Measurements from ENCODE around the gene ACADL. TPM values are rescaled to one million over a fixed set of nuclear protein-coding genes. Genes with fewer than 3 reads are reported as not detected.
A peak's percentile ranks its signal among the peaks of the same experiment; 100 is the strongest.
"Not testable (repeated sequence)": the region's sequence is repeated elsewhere in the genome, so short reads cannot be mapped to it uniquely, and the experiment has no call there.

Gene ACADL
- total and polyA plus RNA-seq, 2 experiments from 2014 or later, result 0.37 TPM; not detected in 1

DNA sequence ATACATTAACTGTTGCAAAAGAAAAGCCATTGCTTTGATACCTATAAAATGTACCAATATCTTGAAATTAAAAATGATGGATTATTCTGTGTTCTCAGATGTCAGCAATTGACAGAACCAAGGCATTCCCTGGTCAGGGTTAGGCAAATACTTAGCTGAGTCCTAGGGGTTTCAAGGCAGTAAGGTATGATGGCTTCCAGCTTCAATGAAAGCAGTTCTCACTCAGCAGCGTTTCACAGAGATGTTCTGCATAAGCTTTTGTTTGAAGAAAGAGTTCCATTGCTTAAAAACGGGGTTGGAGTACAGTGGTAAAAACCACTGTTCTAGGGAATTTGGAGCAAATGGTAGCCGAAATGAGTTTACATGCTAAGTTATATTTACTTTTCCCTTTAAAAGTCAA, 37.1 kb downstream of the ACADL start (continued):
- TF ChIP-seq POLR2AphosphoS5 (IDR thresholded peaks at IDR 0.05; ENCODE audit: low read depth), result no peak
- TF ChIP-seq ETS1 (IDR thresholded peaks at IDR 0.05), result no peak
- TF ChIP-seq EZH2 (IDR thresholded peaks at IDR 0.05; ENCODE audit: low read depth, unreplicated experiment), result no peak
- TF ChIP-seq REST (IDR thresholded peaks at IDR 0.05; ENCODE audit: unreplicated experiment), result no peak
- no peak for TF ChIP-seq CTCF (conservative IDR thresholded peaks at IDR 0.05; ENCODE audit: low read depth in 2 of 2)

DNA sequence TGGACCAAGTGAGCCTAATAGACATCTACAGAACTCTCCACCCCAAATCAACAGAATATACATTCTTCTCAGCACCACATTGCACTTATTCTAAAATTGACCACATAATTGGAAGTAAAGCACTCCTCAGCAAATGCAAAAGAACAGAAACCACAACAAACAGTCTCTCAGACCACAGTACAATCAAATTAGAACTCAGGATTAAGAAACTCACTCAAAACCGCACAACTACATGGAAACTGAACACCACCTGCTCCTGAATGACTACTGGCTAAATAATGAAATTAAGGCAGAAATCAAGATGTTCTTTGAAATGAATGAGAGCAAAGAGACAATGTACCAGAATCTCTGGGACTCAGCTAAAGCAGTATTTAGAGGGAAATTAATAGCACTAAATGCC, 41.3 kb downstream of the ACADL start:
- ATAC-seq; H3K27me3 Mint-ChIP-seq (ENCODE audit: insufficient read depth, low read depth, poor library complexity); H3K27me3 ChIP-seq (ENCODE audit: insufficient read depth); H4K20me1 ChIP-seq (replicated peaks; ENCODE audit: insufficient read depth); H3K79me2 ChIP-seq (replicated peaks; ENCODE audit: insufficient read depth); DNase-seq (ENCODE audit: low spot score); H2AFZ ChIP-seq; H3K36me3 ChIP-seq (ENCODE audit: insufficient read depth); H3K4me2 ChIP-seq; H3K27ac Mint-ChIP-seq; H3K27ac ChIP-seq (ENCODE audit: low read depth); H3K4me3 ChIP-seq; H3K4me3 Mint-ChIP-seq; H3F3A ChIP-seq (replicated peaks; ENCODE audit: low read depth); H3K9me2 ChIP-seq (ENCODE audit: insufficient read depth): not testable (repeated sequence)
- H3K4me1 Mint-ChIP-seq, result peaks cover 23% of the 10 kb centered on the region
- H3K9me3 Mint-ChIP-seq, result peaks cover 54% of the 10 kb centered on the region
- peaks cover 22% of the 10 kb centered on the region for H3K4me1 ChIP-seq (ENCODE audit: insufficient read depth)
- peaks cover 41% of the 10 kb centered on the region for H3K36me3 Mint-ChIP-seq (ENCODE audit: low read depth)

DNA sequence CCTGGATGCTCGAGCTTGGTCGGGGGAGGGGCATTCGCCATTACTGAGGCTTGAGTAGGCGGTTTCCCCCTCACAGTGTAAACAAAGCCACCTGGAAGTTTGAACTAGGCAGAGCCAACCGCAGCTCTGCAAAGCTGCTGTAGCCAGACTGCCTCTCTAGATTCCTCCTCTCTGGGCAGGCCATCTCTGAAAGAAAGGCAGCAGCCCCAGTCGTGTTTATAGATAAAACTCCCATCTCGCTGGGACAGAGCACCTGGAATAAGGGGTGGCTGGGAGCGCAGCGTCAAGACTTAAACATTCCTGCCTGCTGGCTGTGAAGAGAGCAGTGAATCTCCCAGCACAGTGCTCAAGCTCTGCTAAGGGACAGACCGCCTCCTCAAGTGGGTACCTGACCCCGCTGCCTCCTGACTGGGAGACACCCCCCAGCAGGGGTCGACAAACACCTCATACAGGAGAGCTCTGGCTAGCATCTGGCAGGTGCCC, 43.6 kb downstream of the ACADL start:
- Mint-ChIP-seq H3K36me3 (ENCODE audit: low read depth) (peaks cover 42% of the 10 kb centered on the region), H3K4me1 (peaks cover 33% of the 10 kb centered on the region), H3K4me3 (peak overlapping the region; percentile 24; the same call in 2 of the 3 replicates), H3K9me3 (peaks cover 54% of the 10 kb centered on the region), H3K27ac (peak overlapping the region; percentile 94)
- peak; percentile 40 to 49; a peak in 2 of 4 replicates for TF ChIP-seq CTCF (conservative IDR thresholded peaks at IDR 0.05; ENCODE audit: low read depth in 2 of 2)
- not testable (repeated sequence) for H4K20me1 ChIP-seq (replicated peaks; ENCODE audit: insufficient read depth); H3K9me2 ChIP-seq (ENCODE audit: insufficient read depth); H3F3A ChIP-seq (replicated peaks; ENCODE audit: low read depth); H3K36me3 ChIP-seq (ENCODE audit: insufficient read depth); H3K79me2 ChIP-seq (replicated peaks; ENCODE audit: insufficient read depth); H3K27me3 ChIP-seq (ENCODE audit: insufficient read depth); H3K27me3 Mint-ChIP-seq (ENCODE audit: insufficient read depth, low read depth, poor library complexity)
- peaks cover 30% of the 10 kb centered on the region for H3K4me1 ChIP-seq (ENCODE audit: insufficient read depth)
- ATAC-seq (peak; percentile 41), DNase-seq (ENCODE audit: low spot score) (peak; percentile 87)
- H3K27ac ChIP-seq (ENCODE audit: low read depth), result peak overlapping the region; percentile 79; the same call in 1 of the 2 replicates
- H3K4me3 ChIP-seq, result 0 out of 2 replicates have a peak overlapping the region, but pooled peaks have one; percentile 17
- H2AFZ ChIP-seq, result 0 out of 2 replicates have a peak overlapping the region, but pooled peaks have one; percentile 33
- peak overlapping the region; percentile 61 for H3K4me2 ChIP-seq

- Histone ChIP-seq H3K27ac (ENCODE audit: low read depth) (peak overlapping the region; percentile 79; the same call in 1 of the 2 replicates), H3K4me1 (ENCODE audit: insufficient read depth) (peaks cover 30% of the 10 kb centered on the region), H3K4me2 (peak overlapping the region; percentile 61)
- DNase-seq (ENCODE audit: low spot score); H3K27me3 Mint-ChIP-seq (ENCODE audit: insufficient read depth, low read depth, poor library complexity); H3K36me3 ChIP-seq (ENCODE audit: insufficient read depth); H2AFZ ChIP-seq; H3K79me2 ChIP-seq (replicated peaks; ENCODE audit: insufficient read depth); H3F3A ChIP-seq (replicated peaks; ENCODE audit: low read depth); H3K27me3 ChIP-seq (ENCODE audit: insufficient read depth); H4K20me1 ChIP-seq (replicated peaks; ENCODE audit: insufficient read depth); ATAC-seq; H3K9me2 ChIP-seq (ENCODE audit: insufficient read depth); H3K4me3 ChIP-seq: not testable (repeated sequence)
- Mint-ChIP-seq H3K36me3 (ENCODE audit: low read depth) (peaks cover 42% of the 10 kb centered on the region), H3K9me3 (peaks cover 48% of the 10 kb centered on the region), H3K27ac (peak overlapping the region; percentile 94), H3K4me1 (peaks cover 33% of the 10 kb centered on the region), H3K4me3 (peak overlapping the region; percentile 24; the same call in 2 of the 3 replicates)
Measured at GRCh38 chr2:210181033-210181605, 44.1 kb downstream of the ACADL start.
